ENCODE results near the gene GRM8.

The GRM8 gene

GRCh38 chr7:126605056-126605455 lies 647.7 kb downstream of the GRM8 start:
- POLR2A ChIA-PET: no interaction called here
- TF ChIP-seq GLI4 (tag by site-specific recombination; IDR thresholded peaks at IDR 0.05) (no peak), ZNF391 (tag by site-specific recombination; IDR thresholded peaks at IDR 0.05; ENCODE audit: borderline replicate concordance, low read depth) (no peak), GLI2 (tag by site-specific recombination; IDR thresholded peaks at IDR 0.05; ENCODE audit: borderline replicate concordance, low read depth) (no peak), ELK4 (IDR thresholded peaks at IDR 0.05; ENCODE audit: borderline replicate concordance, low read depth, low read length) (no peak), ZBTB1 (tag by site-specific recombination; IDR thresholded peaks at IDR 0.05) (no peak), ZNF501 (tag by site-specific recombination; IDR thresholded peaks at IDR 0.05) (no peak), ZFP37 (tag by site-specific recombination; IDR thresholded peaks at IDR 0.05) (no peak), ZNF112 (tag by site-specific recombination; IDR thresholded peaks at IDR 0.05) (no peak), ZNF155 (tag by site-specific recombination; IDR thresholded peaks at IDR 0.05) (no peak), BCL11A (tag by site-specific recombination; IDR thresholded peaks at IDR 0.05; ENCODE audit: low read depth) (no peak), ZNF596 (tag by site-specific recombination; IDR thresholded peaks at IDR 0.05) (no peak)
- TF ChIP-seq, protein P1, sequence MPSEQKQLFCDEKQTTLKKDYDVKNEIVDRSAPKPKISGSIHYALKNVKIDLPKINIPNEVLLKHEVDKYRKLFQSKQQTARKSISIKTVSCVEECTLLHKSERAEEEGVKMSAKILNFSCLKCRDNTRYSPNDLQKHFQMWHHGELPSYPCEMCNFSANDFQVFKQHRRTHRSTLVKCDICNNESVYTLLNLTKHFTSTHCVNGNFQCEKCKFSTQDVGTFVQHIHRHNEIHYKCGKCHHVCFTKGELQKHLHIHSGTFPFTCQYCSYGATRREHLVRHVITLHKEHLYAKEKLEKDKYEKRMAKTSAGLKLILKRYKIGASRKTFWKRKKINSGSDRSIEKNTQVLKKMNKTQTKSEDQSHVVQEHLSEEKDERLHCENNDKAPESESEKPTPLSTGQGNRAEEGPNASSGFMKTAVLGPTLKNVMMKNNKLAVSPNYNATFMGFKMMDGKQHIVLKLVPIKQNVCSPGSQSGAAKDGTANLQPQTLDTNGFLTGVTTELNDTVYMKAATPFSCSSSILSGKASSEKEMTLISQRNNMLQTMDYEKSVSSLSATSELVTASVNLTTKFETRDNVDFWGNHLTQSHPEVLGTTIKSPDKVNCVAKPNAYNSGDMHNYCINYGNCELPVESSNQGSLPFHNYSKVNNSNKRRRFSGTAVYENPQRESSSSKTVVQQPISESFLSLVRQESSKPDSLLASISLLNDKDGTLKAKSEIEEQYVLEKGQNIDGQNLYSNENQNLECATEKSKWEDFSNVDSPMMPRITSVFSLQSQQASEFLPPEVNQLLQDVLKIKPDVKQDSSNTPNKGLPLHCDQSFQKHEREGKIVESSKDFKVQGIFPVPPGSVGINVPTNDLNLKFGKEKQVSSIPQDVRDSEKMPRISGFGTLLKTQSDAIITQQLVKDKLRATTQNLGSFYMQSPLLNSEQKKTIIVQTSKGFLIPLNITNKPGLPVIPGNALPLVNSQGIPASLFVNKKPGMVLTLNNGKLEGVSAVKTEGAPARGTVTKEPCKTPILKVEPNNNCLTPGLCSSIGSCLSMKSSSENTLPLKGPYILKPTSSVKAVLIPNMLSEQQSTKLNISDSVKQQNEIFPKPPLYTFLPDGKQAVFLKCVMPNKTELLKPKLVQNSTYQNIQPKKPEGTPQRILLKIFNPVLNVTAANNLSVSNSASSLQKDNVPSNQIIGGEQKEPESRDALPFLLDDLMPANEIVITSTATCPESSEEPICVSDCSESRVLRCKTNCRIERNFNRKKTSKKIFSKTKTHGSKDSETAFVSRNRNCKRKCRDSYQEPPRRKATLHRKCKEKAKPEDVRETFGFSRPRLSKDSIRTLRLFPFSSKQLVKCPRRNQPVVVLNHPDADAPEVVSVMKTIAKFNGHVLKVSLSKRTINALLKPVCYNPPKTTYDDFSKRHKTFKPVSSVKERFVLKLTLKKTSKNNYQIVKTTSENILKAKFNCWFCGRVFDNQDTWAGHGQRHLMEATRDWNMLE (tag by site-specific recombination; conservative IDR thresholded peaks at IDR 0.05; ENCODE audit: low read depth): no peak
- TF ChIP-seq, protein P2, sequence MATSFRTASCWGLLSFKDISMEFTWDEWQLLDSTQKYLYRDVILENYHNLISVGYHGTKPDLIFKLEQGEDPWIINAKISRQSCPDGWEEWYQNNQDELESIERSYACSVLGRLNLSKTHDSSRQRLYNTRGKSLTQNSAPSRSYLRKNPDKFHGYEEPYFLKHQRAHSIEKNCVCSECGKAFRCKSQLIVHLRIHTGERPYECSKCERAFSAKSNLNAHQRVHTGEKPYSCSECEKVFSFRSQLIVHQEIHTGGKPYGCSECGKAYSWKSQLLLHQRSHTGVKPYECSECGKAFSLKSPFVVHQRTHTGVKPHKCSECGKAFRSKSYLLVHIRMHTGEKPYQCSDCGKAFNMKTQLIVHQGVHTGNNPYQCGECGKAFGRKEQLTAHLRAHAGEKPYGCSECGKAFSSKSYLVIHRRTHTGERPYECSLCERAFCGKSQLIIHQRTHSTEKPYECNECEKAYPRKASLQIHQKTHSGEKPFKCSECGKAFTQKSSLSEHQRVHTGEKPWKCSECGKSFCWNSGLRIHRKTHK (tag by site-specific recombination; IDR thresholded peaks at IDR 0.05): no peak
- TF ChIP-seq, protein P3, sequence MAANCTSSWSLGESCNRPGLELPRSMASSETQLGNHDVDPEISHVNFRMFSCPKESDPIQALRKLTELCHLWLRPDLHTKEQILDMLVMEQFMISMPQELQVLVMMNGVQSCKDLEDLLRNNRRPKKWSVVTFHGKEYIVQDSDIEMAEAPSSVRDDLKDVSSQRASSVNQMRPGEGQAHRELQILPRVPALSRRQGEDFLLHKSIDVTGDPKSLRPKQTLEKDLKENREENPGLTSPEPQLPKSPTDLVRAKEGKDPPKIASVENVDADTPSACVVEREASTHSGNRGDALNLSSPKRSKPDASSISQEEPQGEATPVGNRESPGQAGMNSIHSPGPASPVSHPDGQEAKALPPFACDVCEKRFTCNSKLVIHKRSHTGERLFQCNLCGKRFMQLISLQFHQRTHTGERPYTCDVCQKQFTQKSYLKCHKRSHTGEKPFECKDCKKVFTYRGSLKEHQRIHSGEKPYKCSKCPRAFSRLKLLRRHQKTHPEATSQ (tag by site-specific recombination; IDR thresholded peaks at IDR 0.05): no peak
- Histone ChIP-seq H3K27ac (ENCODE audit: extremely low read depth, low read depth, low read length) (no peak overlapping the region), H3K4me1 (ENCODE audit: control insufficient read depth, insufficient read depth, low read length) (no peaks in the 10 kb centered on the region), H3K4me3 (ENCODE audit: low read depth, low read length) (no peak overlapping the region), H3K36me3 (ENCODE audit: control insufficient read depth in 2 of 2, insufficient read depth in 1 of 2, low read length in 2 of 2) (no peaks in the 10 kb centered on the region), H3K9me3 (ENCODE audit: control insufficient read depth, insufficient read depth, low read depth, low read length) (no peaks in the 10 kb centered on the region)
- CTCF ChIA-PET: no interaction called here

DNA sequence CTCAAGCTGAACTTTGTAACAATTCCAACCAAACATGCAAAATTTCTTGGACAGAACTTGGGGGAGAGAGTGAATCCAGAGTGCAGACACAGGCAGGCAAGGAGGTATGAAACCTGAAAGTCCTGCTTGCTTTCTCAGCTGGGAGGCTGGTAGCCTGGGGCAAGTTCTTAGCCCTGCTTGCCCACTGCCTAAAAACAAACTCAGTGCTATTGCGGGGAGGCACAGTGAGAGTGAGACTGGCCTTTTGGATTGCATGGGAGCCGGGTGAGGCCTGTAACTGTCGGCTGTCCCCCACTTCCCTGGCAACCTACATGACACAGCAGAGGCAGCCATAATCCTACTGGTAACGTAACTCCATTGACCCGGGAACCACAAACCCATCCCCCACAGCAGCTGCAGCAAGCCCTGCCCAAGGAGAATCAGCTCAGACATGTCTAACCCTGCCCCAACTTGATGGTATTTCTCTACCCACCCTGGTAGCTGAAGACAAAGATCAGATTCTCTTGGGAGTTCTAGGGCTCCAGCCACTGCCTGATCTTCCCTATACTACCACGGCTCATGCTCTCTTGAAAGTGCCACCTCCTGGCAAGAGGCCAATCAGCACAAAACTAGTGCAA lies 663.6 kb downstream of the GRM8 start:
- no peaks in the 10 kb centered on the region for H3K9me3 ChIP-seq (ENCODE audit: control insufficient read depth, insufficient read depth, low read depth, low read length)
- H3K4me1 ChIP-seq (ENCODE audit: control insufficient read depth, insufficient read depth, low read length): no peaks in the 10 kb centered on the region
- H3K36me3 ChIP-seq (ENCODE audit: control insufficient read depth in 2 of 2, insufficient read depth in 1 of 2, low read length in 2 of 2): no peaks in the 10 kb centered on the region
- ChIA-PET POLR2A (no interaction called here), CTCF (interaction anchor here (1.1 kb wide), 1 partner anchor 10 kb away, joined by 3 read pairs; no protein-coding TSS in a partner anchor)
- no peak overlapping the region for H3K27ac ChIP-seq (ENCODE audit: extremely low read depth, low read depth, low read length)
- H3K4me3 ChIP-seq (ENCODE audit: low read depth, low read length): no peak overlapping the region
- TF ChIP-seq ZNF433 (tag by site-specific recombination; IDR thresholded peaks at IDR 0.05; ENCODE audit: low read depth) (no peak), YY1 (tag by site-specific recombination; IDR thresholded peaks at IDR 0.05) (no peak), RBAK (tag by site-specific recombination; IDR thresholded peaks at IDR 0.05) (no peak), ZNF837 (tag by site-specific recombination; IDR thresholded peaks at IDR 0.05) (no peak), ZNF529 (tag by site-specific recombination; IDR thresholded peaks at IDR 0.05; ENCODE audit: insufficient replicate concordance) (no peak), ZNF501 (tag by site-specific recombination; IDR thresholded peaks at IDR 0.05) (no peak)
- TF ChIP-seq, protein P4, sequence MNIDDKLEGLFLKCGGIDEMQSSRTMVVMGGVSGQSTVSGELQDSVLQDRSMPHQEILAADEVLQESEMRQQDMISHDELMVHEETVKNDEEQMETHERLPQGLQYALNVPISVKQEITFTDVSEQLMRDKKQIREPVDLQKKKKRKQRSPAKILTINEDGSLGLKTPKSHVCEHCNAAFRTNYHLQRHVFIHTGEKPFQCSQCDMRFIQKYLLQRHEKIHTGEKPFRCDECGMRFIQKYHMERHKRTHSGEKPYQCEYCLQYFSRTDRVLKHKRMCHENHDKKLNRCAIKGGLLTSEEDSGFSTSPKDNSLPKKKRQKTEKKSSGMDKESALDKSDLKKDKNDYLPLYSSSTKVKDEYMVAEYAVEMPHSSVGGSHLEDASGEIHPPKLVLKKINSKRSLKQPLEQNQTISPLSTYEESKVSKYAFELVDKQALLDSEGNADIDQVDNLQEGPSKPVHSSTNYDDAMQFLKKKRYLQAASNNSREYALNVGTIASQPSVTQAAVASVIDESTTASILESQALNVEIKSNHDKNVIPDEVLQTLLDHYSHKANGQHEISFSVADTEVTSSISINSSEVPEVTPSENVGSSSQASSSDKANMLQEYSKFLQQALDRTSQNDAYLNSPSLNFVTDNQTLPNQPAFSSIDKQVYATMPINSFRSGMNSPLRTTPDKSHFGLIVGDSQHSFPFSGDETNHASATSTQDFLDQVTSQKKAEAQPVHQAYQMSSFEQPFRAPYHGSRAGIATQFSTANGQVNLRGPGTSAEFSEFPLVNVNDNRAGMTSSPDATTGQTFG (tag by site-specific recombination; IDR thresholded peaks at IDR 0.05; ENCODE audit: borderline replicate concordance): no peak
